ENCODE results near the gene SLC25A13. TPM values are rescaled to one million over a fixed set of nuclear protein-coding genes. Genes with fewer than 3 reads are reported as not detected.

Gene SLC25A13
- total RNA-seq, 1 donor from 2014 or later, result 30.3 TPM

DNA sequence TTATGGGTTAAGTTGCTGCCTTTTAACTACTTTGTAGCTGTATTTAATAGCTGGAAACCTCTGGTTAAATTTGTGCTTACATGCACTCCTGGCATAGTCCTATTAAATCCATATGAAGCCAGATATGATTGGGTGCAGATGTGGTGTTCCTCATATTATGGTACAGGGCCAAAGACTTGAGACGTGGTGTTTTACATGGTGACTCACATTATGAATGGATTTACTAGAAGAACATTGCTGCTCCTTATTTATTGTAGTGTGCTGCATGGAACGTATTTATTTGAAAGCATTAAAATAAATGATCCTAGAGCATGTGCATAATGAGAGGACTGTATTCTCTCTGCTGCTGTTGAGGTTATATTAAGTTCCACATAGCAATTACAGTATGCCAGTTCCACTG lies 224.1 kb downstream of the SLC25A13 start:
- peak; percentile 27 for DNase-seq (ENCODE audit: low spot score)

- peak; percentile 4 for DNase-seq (ENCODE audit: low spot score)
Observed at GRCh38 chr7:96093435-96093834, 228.5 kb downstream of the SLC25A13 start.

- DNase-seq (ENCODE audit: low spot score), result no peak
Observed at GRCh38 chr7:96090756-96091155, 231.1 kb downstream of the SLC25A13 start.

- DNase-seq (ENCODE audit: low spot score), result no peak
Observed at GRCh38 chr7:96089511-96089910, 232.4 kb downstream of the SLC25A13 start.

DNA sequence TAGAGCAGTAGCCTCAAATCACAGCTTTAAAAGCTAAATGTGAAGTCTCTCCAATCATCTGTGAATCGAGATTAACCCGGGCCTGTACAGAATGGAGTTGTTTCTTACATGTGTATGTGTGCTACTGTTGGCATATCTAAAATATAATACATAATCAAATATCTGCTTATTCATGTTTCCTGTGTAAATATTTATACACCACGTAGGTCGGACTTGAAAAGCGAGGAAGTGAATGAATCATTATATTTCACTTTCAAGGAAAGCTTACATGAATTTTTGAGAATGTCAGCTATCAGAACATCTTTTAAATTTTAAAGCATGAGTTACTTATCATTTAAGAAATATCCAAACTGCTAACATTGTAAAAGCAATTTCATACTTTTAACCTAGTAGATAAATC lies 233.3 kb downstream of the SLC25A13 start:
- no peak for DNase-seq (ENCODE audit: low spot score)

DNA sequence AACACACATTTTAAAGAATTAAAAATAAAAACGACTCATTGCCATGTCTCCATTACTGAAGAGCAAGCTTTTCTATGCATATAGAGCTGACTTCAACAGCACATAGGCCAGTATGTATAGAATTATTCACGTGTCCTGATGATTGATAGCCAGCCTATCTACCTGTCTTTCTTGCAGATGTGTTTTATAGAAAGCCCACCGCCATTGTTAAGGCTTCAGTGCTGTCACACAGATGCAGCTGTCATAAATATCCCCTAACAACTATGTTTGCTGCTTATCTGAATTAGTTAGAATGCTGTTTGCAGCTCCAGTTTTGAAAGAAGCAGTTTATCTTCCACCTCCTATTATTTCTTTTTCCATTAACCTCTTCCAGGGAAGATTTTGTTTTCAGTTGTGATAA lies 235.9 kb downstream of the SLC25A13 start:
- no peak for DNase-seq (ENCODE audit: low spot score)

- DNase-seq (ENCODE audit: low spot score), result no peak
Observed at GRCh38 chr7:96084881-96085553, 236.9 kb downstream of the SLC25A13 start.

DNA sequence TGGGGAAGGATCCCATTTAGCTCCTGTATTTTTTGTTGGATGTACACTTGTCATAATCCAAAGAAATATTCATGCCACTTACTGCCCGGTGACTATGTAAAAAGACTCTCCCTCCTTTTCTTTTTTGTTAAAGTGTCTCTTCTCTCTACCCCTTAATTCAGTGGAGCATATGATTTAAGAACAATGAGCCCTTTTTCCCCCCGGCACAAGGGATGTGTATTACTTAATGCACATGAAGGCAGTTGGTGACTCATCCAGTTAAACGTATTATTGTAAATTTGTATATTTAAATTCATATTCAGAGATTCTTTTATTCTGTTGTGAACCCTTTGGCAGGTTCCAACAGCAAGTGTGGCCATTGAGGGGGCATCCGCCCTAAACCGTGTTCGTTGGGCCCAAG lies 241.9 kb downstream of the SLC25A13 start:
- no peak for DNase-seq (ENCODE audit: low spot score)

GRCh38 chr7:96076350-96076707 lies 245.6 kb downstream of the SLC25A13 start:
- no peak for DNase-seq (ENCODE audit: low spot score)

- DNase-seq (ENCODE audit: low spot score), result peak; percentile 61
Observed at GRCh38 chr7:96075510-96076349, 246.2 kb downstream of the SLC25A13 start.

DNA sequence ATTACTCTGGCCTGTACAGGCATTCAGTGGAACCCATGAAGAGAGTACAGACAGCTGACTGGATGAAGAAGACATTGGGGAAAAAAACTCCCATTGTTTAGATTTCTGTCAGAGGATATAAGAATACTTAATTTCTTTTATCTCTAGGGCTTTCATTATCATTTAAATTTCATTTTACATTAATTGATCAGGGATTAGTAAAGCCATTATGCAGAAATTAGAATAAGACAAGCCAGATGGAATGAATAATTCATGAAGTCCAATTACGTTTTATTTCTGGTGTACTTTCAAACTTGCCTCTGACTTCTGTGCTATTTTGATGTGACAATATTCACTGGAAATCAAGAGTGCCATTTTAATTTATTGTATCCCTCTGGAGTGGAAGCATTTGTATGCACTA lies 247.0 kb downstream of the SLC25A13 start:
- no peak for DNase-seq (ENCODE audit: low spot score)
